Peyer's patch (tissue), 4 donors: ENCODE measurements around the gene VTI1A.

Source experiments
- POLR2A ChIP-seq, 2 donors: fragments of 450-650 bp; IDR thresholded peaks; one replicate each; pipeline ENCODE4 v1.5.1; 2017; ENCODE audit warnings: antibody characterized with exemption in 2 of 2, mild to moderate bottlenecking in 2 of 2, moderate library complexity in 2 of 2
- TF ChIP-seq, protein P1 (sequence below), 6 experiments: fragments of 450-650 bp in 4 of 6; fragments of 200-600 bp in 2 of 6; sonication (generic) in 1 of 6; IDR thresholded peaks; one replicate each; pipeline ENCODE4 v1.5.1; 2017 to 2019; ENCODE audit warnings: antibody characterized with exemption in 6 of 6, mild to moderate bottlenecking in 3 of 6, moderate library complexity in 1 of 6

- TF ChIP-seq, protein P1, sequence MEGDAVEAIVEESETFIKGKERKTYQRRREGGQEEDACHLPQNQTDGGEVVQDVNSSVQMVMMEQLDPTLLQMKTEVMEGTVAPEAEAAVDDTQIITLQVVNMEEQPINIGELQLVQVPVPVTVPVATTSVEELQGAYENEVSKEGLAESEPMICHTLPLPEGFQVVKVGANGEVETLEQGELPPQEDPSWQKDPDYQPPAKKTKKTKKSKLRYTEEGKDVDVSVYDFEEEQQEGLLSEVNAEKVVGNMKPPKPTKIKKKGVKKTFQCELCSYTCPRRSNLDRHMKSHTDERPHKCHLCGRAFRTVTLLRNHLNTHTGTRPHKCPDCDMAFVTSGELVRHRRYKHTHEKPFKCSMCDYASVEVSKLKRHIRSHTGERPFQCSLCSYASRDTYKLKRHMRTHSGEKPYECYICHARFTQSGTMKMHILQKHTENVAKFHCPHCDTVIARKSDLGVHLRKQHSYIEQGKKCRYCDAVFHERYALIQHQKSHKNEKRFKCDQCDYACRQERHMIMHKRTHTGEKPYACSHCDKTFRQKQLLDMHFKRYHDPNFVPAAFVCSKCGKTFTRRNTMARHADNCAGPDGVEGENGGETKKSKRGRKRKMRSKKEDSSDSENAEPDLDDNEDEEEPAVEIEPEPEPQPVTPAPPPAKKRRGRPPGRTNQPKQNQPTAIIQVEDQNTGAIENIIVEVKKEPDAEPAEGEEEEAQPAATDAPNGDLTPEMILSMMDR (IDR thresholded peaks at IDR 0.05), result no peak
- no peak for TF ChIP-seq POLR2A (IDR thresholded peaks at IDR 0.05)
Measured at GRCh38 chr10:112739592-112740353, 292.8 kb downstream of the VTI1A start.
